Common myeloid progenitor, CD34-positive (primary cell): ENCODE results near the gene PID1.

Source experiments
- CTCF ChIA-PET: fragments of 350-600 bp; sonication (Branson Sonifier 250); formaldehyde crosslinking; loops from one replicate; lab custom pipeline; 2021; ENCODE audit warnings: antibody characterized with exemption; lab: Charles Lee
- POLR2A ChIA-PET: fragments of 350-600 bp; sonication (Branson Sonifier 250); formaldehyde crosslinking; loops from one replicate; lab custom pipeline; 2021; ENCODE audit warnings: antibody characterized with exemption; lab: Charles Lee
- DNase-seq, 3 donors: peaks; one replicate each; pipeline versions ENCODE4 v3.0.0 to v3.0.0-alpha.2; 2013
- H3K27ac ChIP-seq, 2 experiments: 1 replicate in 1 of 2; 2 replicates in 1 of 2; pipeline ENCODE4 v1.7.0; 2013; ENCODE audit warnings: inconsistent platforms in 2 of 2, low read length in 2 of 2, mild to moderate bottlenecking in 2 of 2, low read depth in 1 of 2, moderate library complexity in 1 of 2; ENCODE audit not compliant: severe bottlenecking in 2 of 2, insufficient read depth in 1 of 2, poor library complexity in 1 of 2
- H3K27me3 ChIP-seq, 5 experiments: replicated peaks in 2 of 5; 1 replicate in 3 of 5; 2 replicates in 2 of 5; pipeline versions ENCODE4 v1.6.1 to v1.7.0; 2013; ENCODE audit warnings: low read length in 4 of 5, mild to moderate bottlenecking in 2 of 5, moderate library complexity in 2 of 5, inconsistent platforms in 1 of 5; ENCODE audit not compliant: insufficient read depth in 5 of 5, control insufficient read depth in 4 of 5
- H3K36me3 ChIP-seq, 4 experiments: 1 replicate in 2 of 4; 2 replicates in 2 of 4; pipeline versions ENCODE4 v1.6.1 to v1.7.0; 2013; ENCODE audit warnings: low read length in 3 of 4, control low read depth in 1 of 4, mild to moderate bottlenecking in 1 of 4; ENCODE audit not compliant: control insufficient read depth in 4 of 4, insufficient read depth in 4 of 4
- H3K4me1 ChIP-seq, 4 experiments: 1 replicate in 3 of 4; 2 replicates in 1 of 4; pipeline versions ENCODE4 v1.6.1 to v1.7.1; 2013; ENCODE audit warnings: low read length in 3 of 4, mild to moderate bottlenecking in 3 of 4, control low read depth in 1 of 4, inconsistent platforms in 1 of 4, moderate library complexity in 1 of 4; ENCODE audit not compliant: control insufficient read depth in 4 of 4, insufficient read depth in 4 of 4; ENCODE audit errors: control extremely low read depth in 1 of 4
- H3K4me3 ChIP-seq, 7 experiments: 1 replicate in 4 of 7; 2 replicates in 3 of 7; pipeline versions ENCODE4 v1.5.1 to v1.7.0; 2013; ENCODE audit warnings: mild to moderate bottlenecking in 7 of 7, low read length in 6 of 7, moderate library complexity in 6 of 7, inconsistent platforms in 2 of 7, low read depth in 2 of 7, control low read depth in 1 of 7; ENCODE audit not compliant: insufficient read depth in 4 of 7, control insufficient read depth in 1 of 7; ENCODE audit errors: extremely low read depth in 1 of 7
- H3K9me3 ChIP-seq, 5 experiments: 1 replicate in 4 of 5; 2 replicates in 1 of 5; pipeline versions ENCODE4 v1.6.1 to v1.7.1; 2013; ENCODE audit warnings: low read length in 4 of 5, mild to moderate bottlenecking in 2 of 5, inconsistent platforms in 1 of 5, low read depth in 1 of 5, moderate library complexity in 1 of 5; ENCODE audit not compliant: control insufficient read depth in 4 of 5, insufficient read depth in 2 of 5; ENCODE audit errors: control extremely low read depth in 1 of 5
- WGBS: methylation state at CpG from one replicate; pipeline ENCODE4 v1.1.5; 2013; ENCODE audit not compliant: insufficient coverage; 5-methylcytosine and 5-hydroxymethylcytosine counted together

The PID1 gene

GRCh38 chr2:229059331-229060033 lies 211.6 kb downstream of the PID1 start:
- Histone ChIP-seq H3K9me3 (peaks cover 0 to 1% (median 0%) of the 10 kb centered on the region in 5 experiments), H3K4me3 (no peak overlapping the region), H3K4me1 (no peaks in the 10 kb centered on the region), H3K27ac (no peak overlapping the region), H3K27me3 (no peaks in the 10 kb centered on the region), H3K36me3 (no peaks in the 10 kb centered on the region)
- ChIA-PET CTCF (no interaction called here), POLR2A (no interaction called here)
- no CpG with 5 or more reads among the region's 3 CpGs for WGBS
- DNase-seq, result no peak

- DNase-seq, result no peak
- H3K36me3 ChIP-seq, result no peaks in the 10 kb centered on the region
- no peak overlapping the region for H3K4me3 ChIP-seq
- 80% methylated on average over 3 of the region's 4 CpGs for WGBS
- H3K27ac ChIP-seq, result no peak overlapping the region
- peaks cover 0 to 1% (median 0%) of the 10 kb centered on the region in 5 experiments for H3K9me3 ChIP-seq
- no peaks in the 10 kb centered on the region for H3K4me1 ChIP-seq
- ChIA-PET POLR2A (no interaction called here), CTCF (no interaction called here)
- H3K27me3 ChIP-seq, result no peaks in the 10 kb centered on the region
Measured at GRCh38 chr2:229057976-229058553, 213.0 kb downstream of the PID1 start.

GRCh38 chr2:229054311-229054710 lies 216.8 kb downstream of the PID1 start:
- Histone ChIP-seq H3K27ac (no peak overlapping the region), H3K4me3 (no peak overlapping the region), H3K9me3 (no peaks in the 10 kb centered on the region), H3K27me3 (no peaks in the 10 kb centered on the region), H3K4me1 (no peaks in the 10 kb centered on the region), H3K36me3 (no peaks in the 10 kb centered on the region)
- DNase-seq, result no peak
- ChIA-PET CTCF (no interaction called here), POLR2A (no interaction called here)
- 78% methylated on average over 3 of the region's 5 CpGs for WGBS

GRCh38 chr2:229051798-229052197 lies 219.3 kb downstream of the PID1 start:
- Histone ChIP-seq H3K9me3 (no peaks in the 10 kb centered on the region), H3K27ac (no peak overlapping the region), H3K4me1 (no peaks in the 10 kb centered on the region), H3K36me3 (no peaks in the 10 kb centered on the region), H3K27me3 (no peaks in the 10 kb centered on the region), H3K4me3 (no peak overlapping the region)
- ChIA-PET CTCF (no interaction called here), POLR2A (no interaction called here)
- no CpG with 5 or more reads among the region's 2 CpGs for WGBS
- no peak for DNase-seq

- CTCF ChIA-PET, result no interaction called here
- Histone ChIP-seq H3K36me3 (no peaks in the 10 kb centered on the region), H3K9me3 (no peaks in the 10 kb centered on the region), H3K27ac (no peak overlapping the region), H3K4me3 (no peak overlapping the region), H3K27me3 (no peaks in the 10 kb centered on the region), H3K4me1 (no peaks in the 10 kb centered on the region)
- POLR2A ChIA-PET, result no interaction called here
- no peak for DNase-seq
- WGBS, result 96% methylated on average over 4 of the region's 5 CpGs
Measured at GRCh38 chr2:229050133-229050532, 221.0 kb downstream of the PID1 start.

- H3K27ac ChIP-seq, result no peak overlapping the region
- H3K4me3 ChIP-seq, result no peak overlapping the region
- CTCF ChIA-PET, result no interaction called here
- no CpG with 5 or more reads among the region's 2 CpGs for WGBS
- H3K27me3 ChIP-seq, result no peaks in the 10 kb centered on the region
- POLR2A ChIA-PET, result no interaction called here
- H3K9me3 ChIP-seq, result no peaks in the 10 kb centered on the region
- H3K4me1 ChIP-seq, result no peaks in the 10 kb centered on the region
- DNase-seq, result no peak
- H3K36me3 ChIP-seq, result no peaks in the 10 kb centered on the region
Measured at GRCh38 chr2:229048134-229048533, 223.0 kb downstream of the PID1 start.

- Histone ChIP-seq H3K4me1 (no peaks in the 10 kb centered on the region), H3K27me3 (no peaks in the 10 kb centered on the region), H3K27ac (no peak overlapping the region), H3K9me3 (no peaks in the 10 kb centered on the region), H3K4me3 (no peak overlapping the region), H3K36me3 (no peaks in the 10 kb centered on the region)
- no peak for DNase-seq
- POLR2A ChIA-PET, result no interaction called here
- 91% methylated on average over 4 of the region's 4 CpGs for WGBS
- CTCF ChIA-PET, result no interaction called here
Measured at GRCh38 chr2:229045671-229046070, 225.4 kb downstream of the PID1 start.
